Thyroid gland (tissue), 4 donors: ENCODE results near the gene KRTAP10-10. TPM values are rescaled to one million over a fixed set of nuclear protein-coding genes. Genes with fewer than 3 reads are reported as not detected.
A peak's percentile ranks its signal among the peaks of the same experiment; 100 is the strongest.

Experiments
- DNase-seq, 2 donors: peaks; one replicate each; pipeline ENCODE4 v3.0.0-alpha.2; 2019
- H3K27ac ChIP-seq, 3 donors: fragments of 200-600 bp; sonication (generic); 1 replicate in 2 of 3; 2 replicates in 1 of 3; pipeline ENCODE4 v1.5.1; 2016 to 2019; ENCODE audit warnings: mild to moderate bottlenecking in 1 of 3, moderate library complexity in 1 of 3
- H3K27me3 ChIP-seq: fragments of 200-600 bp; sonication (generic); one replicate; pipeline ENCODE4 v1.5.1; 2019
- H3K36me3 ChIP-seq, 2 donors: fragments of 200-600 bp; sonication (generic); one replicate each; pipeline ENCODE4 v1.5.1; 2016 to 2019
- H3K4me1 ChIP-seq, 2 donors: fragments of 200-600 bp; sonication (generic); one replicate each; pipeline ENCODE4 v1.5.1; 2017 to 2019
- H3K4me3 ChIP-seq, 3 donors: fragments of 200-600 bp; sonication (generic); replicated peaks in 1 of 3; 1 replicate in 2 of 3; 2 replicates in 1 of 3; pipeline ENCODE4 v1.5.1; 2016; ENCODE audit warnings: mild to moderate bottlenecking in 1 of 3
- H3K9me3 ChIP-seq: fragments of 200-600 bp; sonication (generic); one replicate; pipeline ENCODE4 v1.5.1; 2017
- CTCF ChIP-seq, 6 experiments: fragments of 200-600 bp in 3 of 6; fragments of 450-650 bp in 3 of 6; sonication (generic) in 3 of 6; IDR thresholded peaks; one replicate each; pipeline ENCODE4 v1.5.1; 2016 to 2019; ENCODE audit warnings: antibody characterized with exemption in 6 of 6, mild to moderate bottlenecking in 2 of 6, inconsistent platforms in 1 of 6, moderate library complexity in 1 of 6
- POLR2A ChIP-seq, 2 donors: fragments of 450-650 bp; IDR thresholded peaks; one replicate each; pipeline ENCODE4 v1.6.1; 2017; ENCODE audit warnings: antibody characterized with exemption in 2 of 2, mild to moderate bottlenecking in 2 of 2, moderate library complexity in 1 of 2
- WGBS, 2 donors: methylation state at CpG; one replicate each; pipeline ENCODE4 v1.1.5; 2017; 5-methylcytosine and 5-hydroxymethylcytosine counted together
- intact Hi-C: fragments of 100-400 bp; cut with DNase I; formaldehyde crosslinking; loops from one replicate; pipeline ENCODE4 v1.15.1; 2023
- total RNA-seq, 4 donors: library from RNA; depleted of rRNA; stranded (reverse); fragments of >200 nt; gene quantifications; one replicate each; pipeline ENCODE4 v1.2.3, GENCODE V29; 2016

Gene KRTAP10-10
- total RNA-seq, 4 donors from 2014 or later = not detected

GRCh38 chr21:44616591-44616926 is 20.6 kb upstream of the KRTAP10-10 start:
- Histone ChIP-seq H3K27ac (no peak overlapping the region), H3K36me3 (no peaks in the 10 kb centered on the region), H3K4me1 (no peaks in the 10 kb centered on the region), H3K4me3 (no peak overlapping the region), H3K9me3 (no peaks in the 10 kb centered on the region), H3K27me3 (no peaks in the 10 kb centered on the region)
- DNase-seq = no peak
- 85 to 88% methylated on average over 16 of the region's 16 CpGs for WGBS, 2 donors
- TF ChIP-seq POLR2A (IDR thresholded peaks at IDR 0.05) = no peak
- TF ChIP-seq CTCF (IDR thresholded peaks at IDR 0.05) = no peak
- intact Hi-C loops = no loop called here

- intact Hi-C loops = no loop called here
- DNase-seq = no peak
- TF ChIP-seq POLR2A (IDR thresholded peaks at IDR 0.05) (no peak), CTCF (IDR thresholded peaks at IDR 0.05) (no peak)
- WGBS, 2 donors = 71 to 79% methylated on average over 6 to 7 of the region's 8 CpGs
- H3K4me1 ChIP-seq = no peaks in the 10 kb centered on the region
- no peak overlapping the region for H3K27ac ChIP-seq
- H3K4me3 ChIP-seq = no peak overlapping the region
- no peaks in the 10 kb centered on the region for H3K9me3 ChIP-seq
- H3K36me3 ChIP-seq = no peaks in the 10 kb centered on the region
- H3K27me3 ChIP-seq = no peaks in the 10 kb centered on the region
These were observed 20.1 kb upstream of the KRTAP10-10 start for GRCh38 chr21:44617071-44617501.

GRCh38 chr21:44618504-44618903 is 18.7 kb upstream of the KRTAP10-10 start:
- no peak for DNase-seq
- intact Hi-C loops = no loop called here
- Histone ChIP-seq H3K4me1 (no peaks in the 10 kb centered on the region), H3K36me3 (no peaks in the 10 kb centered on the region), H3K9me3 (no peaks in the 10 kb centered on the region), H3K27ac (no peak overlapping the region), H3K4me3 (no peak overlapping the region), H3K27me3 (no peaks in the 10 kb centered on the region)
- TF ChIP-seq POLR2A (IDR thresholded peaks at IDR 0.05) (no peak), CTCF (IDR thresholded peaks at IDR 0.05) (peak in 1 of 6 experiments; percentile 19)
- 41 to 46% methylated on average over 4 of the region's 4 CpGs for WGBS, 2 donors

- intact Hi-C loops = no loop called here
- WGBS, 2 donors = 72 to 76% methylated on average over 3 of the region's 3 CpGs
- DNase-seq = no peak
These were observed 18.2 kb upstream of the KRTAP10-10 start for GRCh38 chr21:44618909-44619308.

GRCh38 chr21:44619886-44620285 is 17.3 kb upstream of the KRTAP10-10 start:
- intact Hi-C loops = no loop called here

More at GRCh38 chr21:44618909-44619308, 18.2 kb upstream of the KRTAP10-10 start:
- H3K9me3 ChIP-seq = no peaks in the 10 kb centered on the region
- TF ChIP-seq CTCF (IDR thresholded peaks at IDR 0.05) = no peak
- no peak for TF ChIP-seq POLR2A (IDR thresholded peaks at IDR 0.05)
- H3K27ac ChIP-seq = no peak overlapping the region
- H3K4me1 ChIP-seq = no peaks in the 10 kb centered on the region
- H3K27me3 ChIP-seq = no peaks in the 10 kb centered on the region
- H3K4me3 ChIP-seq = no peak overlapping the region
- H3K36me3 ChIP-seq = no peaks in the 10 kb centered on the region

More at GRCh38 chr21:44619886-44620285, 17.3 kb upstream of the KRTAP10-10 start:
- H3K4me3 ChIP-seq = no peak overlapping the region
- no peaks in the 10 kb centered on the region for H3K4me1 ChIP-seq
- H3K27ac ChIP-seq = no peak overlapping the region
- TF ChIP-seq POLR2A (IDR thresholded peaks at IDR 0.05) = no peak
- no peak for TF ChIP-seq CTCF (IDR thresholded peaks at IDR 0.05)
- no peaks in the 10 kb centered on the region for H3K9me3 ChIP-seq
- H3K27me3 ChIP-seq = no peaks in the 10 kb centered on the region
- 88 to 91% methylated on average over 6 of the region's 6 CpGs for WGBS, 2 donors
- H3K36me3 ChIP-seq = no peaks in the 10 kb centered on the region
- no peak for DNase-seq
